Immature natural killer cell (primary cell): ENCODE results near the gene REG4. TPM values are rescaled to one million over a fixed set of nuclear protein-coding genes. Genes with fewer than 3 reads are reported as not detected.
"Not testable (repeated sequence)": the region's sequence is repeated elsewhere in the genome, so short reads cannot be mapped to it uniquely, and the experiment has no call there.

Experiments
- DNase-seq, 3 donors: peaks; one replicate each; pipeline ENCODE4 v3.0.0; 2022; ENCODE audit warnings: mixed read lengths in 1 of 3
- H3K27ac Mint-ChIP-seq, 6 donors: one replicate each; pipeline ENCODE4 v1.8.0; 2020; ENCODE audit warnings: mixed read lengths in 6 of 6, mild to moderate bottlenecking in 5 of 6, inconsistent platforms in 4 of 6, moderate library complexity in 3 of 6
- H3K27me3 Mint-ChIP-seq, 3 donors: one replicate each; pipeline ENCODE4 v1.8.0; 2020 to 2021; ENCODE audit warnings: low read depth in 3 of 3, mild to moderate bottlenecking in 3 of 3, mixed read lengths in 3 of 3, moderate library complexity in 3 of 3, inconsistent platforms in 1 of 3
- H3K36me3 Mint-ChIP-seq, 3 donors: one replicate each; pipeline ENCODE4 v1.8.0; 2020; ENCODE audit warnings: mixed read lengths in 3 of 3, inconsistent platforms in 2 of 3, mild to moderate bottlenecking in 2 of 3
- H3K4me1 Mint-ChIP-seq, 2 donors: one replicate each; pipeline ENCODE4 v1.8.0; 2020; ENCODE audit warnings: inconsistent platforms in 2 of 2, mild to moderate bottlenecking in 2 of 2, mixed read lengths in 2 of 2, moderate library complexity in 1 of 2
- H3K4me3 Mint-ChIP-seq, 5 donors: one replicate each; pipeline ENCODE4 v1.8.0; 2020; ENCODE audit warnings: mild to moderate bottlenecking in 5 of 5, mixed read lengths in 5 of 5, inconsistent platforms in 3 of 5, moderate library complexity in 3 of 5
- H3K9me3 Mint-ChIP-seq, 6 donors: one replicate each; pipeline ENCODE4 v1.8.0; 2020; ENCODE audit warnings: mild to moderate bottlenecking in 6 of 6, mixed read lengths in 6 of 6, inconsistent platforms in 4 of 6, moderate library complexity in 3 of 6
- polyA plus RNA-seq, 3 donors: library from polyadenylated mRNA; unstranded; fragments of 300-500 nt; fragmentation: Illumina TruSeq; gene quantifications; one replicate each; pipeline ENCODE4 v1.2.3, GENCODE V29; 2021

Gene REG4
- polyA plus RNA-seq, 3 donors from 2014 or later, result not detected

DNA sequence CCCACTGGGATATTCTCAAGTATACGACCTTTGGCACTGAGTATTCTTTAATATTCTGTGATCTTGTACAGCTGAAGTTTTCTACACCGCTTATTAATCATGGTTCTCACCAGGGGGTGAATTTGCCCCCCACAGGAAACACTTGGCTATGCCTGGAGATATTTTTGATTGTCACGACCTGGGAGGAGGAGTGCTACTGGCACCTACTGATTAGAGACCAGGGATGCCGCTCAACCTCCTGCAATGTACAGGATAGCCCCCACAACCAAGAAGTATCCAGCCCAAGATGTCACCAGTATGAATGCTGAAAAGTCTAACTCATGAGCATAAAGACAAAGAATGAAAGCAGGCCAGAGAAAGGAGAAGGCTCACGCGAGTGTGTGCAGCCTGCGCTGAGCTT is 13.7 kb downstream of the REG4 start:
- Mint-ChIP-seq H3K4me3 (no peak overlapping the region), H3K27ac (no peak overlapping the region)
- no peak for DNase-seq

DNA sequence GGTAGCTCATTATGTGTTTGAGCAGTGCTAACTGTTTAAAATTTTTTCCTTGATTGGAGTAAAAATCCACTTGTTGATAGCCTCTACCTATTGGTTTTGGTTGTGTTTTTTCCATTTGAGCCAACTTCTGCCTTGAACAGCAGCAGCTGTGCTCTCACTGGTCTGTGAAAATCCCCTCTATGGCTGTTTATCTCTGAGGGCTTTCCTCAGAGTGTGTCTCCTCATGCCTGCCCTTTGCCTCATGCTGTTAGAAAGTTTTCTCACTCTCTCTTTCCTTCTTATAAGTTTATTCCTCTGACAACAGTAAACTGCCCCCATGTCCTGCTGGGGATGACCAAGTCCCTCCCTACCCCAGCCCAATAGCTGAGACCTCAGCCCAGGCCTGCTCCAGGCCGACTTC is 14.1 kb downstream of the REG4 start:
- H3K36me3 Mint-ChIP-seq, result no peaks in the 10 kb centered on the region
- H3K27ac Mint-ChIP-seq, result no peak overlapping the region
- H3K9me3 Mint-ChIP-seq, result no peaks in the 10 kb centered on the region
- H3K4me1 Mint-ChIP-seq, result no peaks in the 10 kb centered on the region
- H3K27me3 Mint-ChIP-seq, result peaks cover 0 to 5% (median 0%) of the 10 kb centered on the region in 3 donors
- DNase-seq, result no peak
- no peak overlapping the region for H3K4me3 Mint-ChIP-seq

More for the DNA sequence above, 13.7 kb downstream of the REG4 start:
- H3K9me3 Mint-ChIP-seq, result no peaks in the 10 kb centered on the region
- H3K36me3 Mint-ChIP-seq, result no peaks in the 10 kb centered on the region
- no peaks in the 10 kb centered on the region for H3K4me1 Mint-ChIP-seq
- H3K27me3 Mint-ChIP-seq, result peaks cover 0 to 4% (median 0%) of the 10 kb centered on the region in 3 donors

DNA sequence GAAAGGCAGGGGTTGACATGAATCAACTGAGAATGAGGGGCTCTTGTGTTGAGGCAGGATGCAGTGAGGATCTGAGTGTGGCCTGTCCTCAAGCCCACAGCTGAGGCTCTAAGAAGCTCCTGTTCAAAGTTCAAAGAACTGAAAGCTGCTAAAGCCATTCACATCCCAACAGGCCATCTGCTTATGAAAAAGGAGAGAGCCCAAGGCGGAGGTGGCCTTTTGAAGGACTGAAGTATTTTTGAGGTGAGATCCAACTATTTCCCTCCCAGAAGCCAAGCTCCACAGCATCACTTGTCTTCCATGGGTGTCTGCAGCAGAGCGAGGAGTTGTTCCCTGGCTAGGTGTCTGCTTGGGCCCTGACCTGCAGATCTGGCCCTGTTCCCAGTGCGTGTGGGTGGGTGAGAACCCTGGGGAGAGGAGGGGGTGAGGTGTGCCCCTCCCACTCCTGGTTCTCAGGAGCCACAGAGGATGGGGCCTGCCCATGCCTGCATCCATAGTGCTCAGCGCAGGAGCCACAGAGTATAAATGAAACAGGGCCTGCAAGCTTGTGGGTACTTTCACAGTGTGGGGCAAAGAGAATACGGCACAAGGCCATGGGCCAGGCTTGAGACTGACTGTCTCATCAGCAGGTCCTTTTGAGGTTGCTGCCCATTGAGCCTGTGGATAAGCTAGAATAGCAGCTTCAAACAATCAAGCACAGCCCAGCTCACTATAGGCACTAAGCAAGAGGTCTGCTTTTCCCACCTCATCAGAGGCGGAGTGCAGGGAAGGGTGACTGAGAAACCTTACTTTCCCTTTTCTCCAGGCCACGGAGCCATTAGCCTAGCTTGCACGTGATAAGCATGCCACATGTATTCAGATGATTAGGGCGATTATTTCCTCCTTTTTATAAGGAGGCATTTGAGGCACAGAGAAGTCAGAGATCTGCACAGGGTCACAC is 15.7 kb downstream of the REG4 start:
- Mint-ChIP-seq H3K36me3 (no peaks in the 10 kb centered on the region), H3K27ac (no peak overlapping the region), H3K4me1 (no peaks in the 10 kb centered on the region), H3K9me3 (no peaks in the 10 kb centered on the region), H3K27me3 (peaks cover 0 to 5% (median 4%) of the 10 kb centered on the region in 3 donors), H3K4me3 (no peak overlapping the region)
- no peak for DNase-seq

DNA sequence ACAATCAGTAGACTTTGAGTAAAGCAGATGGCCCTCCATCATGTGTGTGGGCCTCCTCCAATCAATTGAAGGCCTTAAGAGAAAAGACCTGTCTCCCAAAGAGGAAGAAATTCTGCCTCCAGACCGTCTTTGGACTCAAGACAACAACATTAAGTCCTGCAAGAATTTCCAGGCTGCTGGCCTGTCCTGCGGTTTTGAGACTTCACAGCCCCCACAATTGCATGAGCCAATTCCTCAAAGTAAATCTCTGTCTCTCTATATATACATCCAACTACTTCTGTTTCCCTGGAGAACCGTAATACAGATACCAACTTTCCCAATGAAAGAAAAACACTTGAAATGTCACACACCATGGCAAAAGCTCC is 16.4 kb downstream of the REG4 start:
- H3K9me3 Mint-ChIP-seq, result no peaks in the 10 kb centered on the region
- H3K4me3 Mint-ChIP-seq, result no peak overlapping the region
- H3K36me3 Mint-ChIP-seq, result no peaks in the 10 kb centered on the region
- H3K27me3 Mint-ChIP-seq, result peaks cover 0 to 5% (median 4%) of the 10 kb centered on the region in 3 donors
- H3K27ac Mint-ChIP-seq, result no peak overlapping the region
- H3K4me1 Mint-ChIP-seq, result no peaks in the 10 kb centered on the region
- DNase-seq, result no peak

DNA sequence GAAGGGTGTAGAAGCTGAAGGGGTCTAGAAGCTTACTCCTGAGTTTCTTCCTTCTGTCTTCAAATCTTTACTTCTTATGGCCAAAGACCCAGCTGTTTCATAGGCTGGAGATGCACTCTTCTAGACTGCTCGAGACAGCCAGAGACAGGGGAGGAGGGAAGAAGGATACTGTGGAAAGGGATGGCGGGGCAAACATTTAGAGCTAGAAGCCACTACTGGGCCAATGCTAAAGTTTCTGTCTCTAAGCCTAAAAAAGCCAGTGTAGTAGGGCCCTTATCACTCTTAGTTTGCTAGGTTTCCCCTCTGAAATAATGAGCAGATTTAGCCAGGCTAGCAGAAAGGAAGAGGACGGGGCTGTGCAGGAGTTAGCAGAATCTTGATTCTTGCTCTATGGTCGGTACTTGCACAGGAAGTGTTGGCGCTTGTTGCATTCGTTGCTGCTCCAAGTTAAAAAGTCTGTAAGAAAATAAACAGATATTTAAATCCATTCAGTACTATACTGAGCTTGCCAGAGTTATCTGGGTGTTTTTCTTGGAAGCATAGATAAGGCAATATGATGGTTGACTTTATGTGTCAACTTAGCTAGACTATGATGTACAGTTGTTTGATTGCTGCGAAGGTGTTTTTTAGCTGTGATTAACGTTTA is 16.9 kb downstream of the REG4 start:
- Mint-ChIP-seq H3K4me1 (no peaks in the 10 kb centered on the region), H3K9me3 (peaks cover 0 to 1% (median 0%) of the 10 kb centered on the region in 6 donors), H3K4me3 (no peak overlapping the region), H3K27ac (no peak overlapping the region), H3K27me3 (peaks cover 0 to 10% (median 5%) of the 10 kb centered on the region in 3 donors), H3K36me3 (no peaks in the 10 kb centered on the region)
- DNase-seq, result no peak

DNA sequence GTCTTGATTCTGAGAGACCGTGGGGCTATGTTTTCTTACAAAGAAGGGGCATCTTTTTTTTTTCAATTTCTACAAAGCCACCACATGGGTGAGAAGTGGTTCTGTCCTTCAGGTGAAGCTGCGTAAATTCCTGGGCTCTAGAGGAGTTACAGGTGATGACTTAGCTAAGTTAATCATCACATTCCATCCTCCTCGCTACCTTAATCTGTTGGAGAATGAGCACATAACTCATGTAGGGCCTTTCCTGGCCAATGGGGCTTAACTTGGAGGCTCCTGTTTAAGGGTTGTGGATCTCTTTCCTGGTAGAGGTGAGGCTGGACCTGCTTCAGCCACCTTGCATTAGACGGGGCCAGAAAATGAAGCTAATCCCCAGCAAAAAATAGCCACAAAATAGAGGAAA is 19.9 kb downstream of the REG4 start:
- no peak for DNase-seq
- Mint-ChIP-seq H3K4me3 (no peak overlapping the region), H3K27ac (no peak overlapping the region), H3K27me3 (peaks cover 0 to 10% (median 5%) of the 10 kb centered on the region in 3 donors), H3K36me3 (no peaks in the 10 kb centered on the region), H3K9me3 (peaks cover 0 to 3% (median 0%) of the 10 kb centered on the region in 6 donors), H3K4me1 (no peaks in the 10 kb centered on the region)

DNA sequence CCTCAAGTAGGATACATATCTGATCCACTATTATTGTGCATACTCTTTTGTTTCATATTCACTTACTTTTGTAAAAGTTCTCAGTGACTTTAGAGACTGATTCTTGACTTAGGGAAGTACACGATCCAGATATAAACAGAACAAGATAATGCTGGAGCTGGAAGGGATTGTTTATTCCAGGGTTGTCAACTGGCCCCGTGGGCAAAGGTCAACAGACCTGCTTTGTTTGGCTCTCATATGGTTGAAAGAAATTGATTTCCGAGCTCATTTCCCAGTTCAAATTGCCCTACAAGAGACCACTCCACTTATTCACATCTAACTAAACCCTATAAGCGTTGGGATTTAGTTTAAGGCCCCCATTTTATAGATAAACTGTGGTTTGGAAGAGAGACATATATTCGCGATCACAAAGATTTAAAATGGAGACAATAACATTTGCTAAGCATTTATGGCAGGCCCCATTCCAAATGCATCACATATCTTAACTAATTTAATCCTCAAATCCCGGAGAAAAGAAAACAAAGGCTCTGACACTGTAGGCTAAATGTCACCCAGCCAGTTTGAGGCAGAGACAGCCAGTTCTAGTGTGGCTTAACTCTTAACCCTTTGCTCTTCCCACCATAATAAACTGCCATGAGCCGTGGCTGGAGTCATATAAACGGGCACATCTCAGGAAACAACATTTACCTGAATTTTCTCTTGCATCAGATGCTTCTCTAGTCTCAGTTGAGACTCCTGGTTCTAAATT is 20.6 kb downstream of the REG4 start:
- Mint-ChIP-seq H3K4me1 (no peaks in the 10 kb centered on the region), H3K27ac (no peak overlapping the region), H3K27me3 (peaks cover 0 to 10% (median 5%) of the 10 kb centered on the region in 3 donors), H3K9me3 (peaks cover 0 to 3% (median 0%) of the 10 kb centered on the region in 6 donors), H3K36me3 (no peaks in the 10 kb centered on the region), H3K4me3 (no peak overlapping the region)
- no peak for DNase-seq

DNA sequence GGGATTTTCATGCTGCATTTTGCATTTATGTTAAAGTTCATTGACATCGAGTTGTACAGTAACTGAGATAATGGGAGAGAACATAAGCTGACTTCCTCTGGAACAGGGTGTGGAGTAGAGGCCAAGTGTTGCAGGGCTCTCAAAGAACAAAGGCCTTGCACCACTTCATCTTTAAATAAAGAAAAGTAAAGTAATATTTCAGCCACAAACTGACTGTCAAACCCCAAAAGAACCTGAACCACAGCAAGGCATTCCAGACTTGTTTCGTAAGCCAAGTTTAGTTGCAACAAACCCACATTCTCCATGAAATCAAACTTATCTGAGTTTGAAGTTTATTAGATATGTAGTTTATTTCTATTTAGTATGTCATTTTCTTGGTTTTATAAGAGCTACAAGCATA is 23.5 kb downstream of the REG4 start:
- no peaks in the 10 kb centered on the region for H3K36me3 Mint-ChIP-seq
- peaks cover 0 to 3% (median 0%) of the 10 kb centered on the region in 6 donors for H3K9me3 Mint-ChIP-seq
- no peak overlapping the region for H3K27ac Mint-ChIP-seq
- peaks cover 0 to 13% (median 5%) of the 10 kb centered on the region in 3 donors for H3K27me3 Mint-ChIP-seq
- DNase-seq, result no peak
- H3K4me1 Mint-ChIP-seq, result no peaks in the 10 kb centered on the region
- no peak overlapping the region for H3K4me3 Mint-ChIP-seq

DNA sequence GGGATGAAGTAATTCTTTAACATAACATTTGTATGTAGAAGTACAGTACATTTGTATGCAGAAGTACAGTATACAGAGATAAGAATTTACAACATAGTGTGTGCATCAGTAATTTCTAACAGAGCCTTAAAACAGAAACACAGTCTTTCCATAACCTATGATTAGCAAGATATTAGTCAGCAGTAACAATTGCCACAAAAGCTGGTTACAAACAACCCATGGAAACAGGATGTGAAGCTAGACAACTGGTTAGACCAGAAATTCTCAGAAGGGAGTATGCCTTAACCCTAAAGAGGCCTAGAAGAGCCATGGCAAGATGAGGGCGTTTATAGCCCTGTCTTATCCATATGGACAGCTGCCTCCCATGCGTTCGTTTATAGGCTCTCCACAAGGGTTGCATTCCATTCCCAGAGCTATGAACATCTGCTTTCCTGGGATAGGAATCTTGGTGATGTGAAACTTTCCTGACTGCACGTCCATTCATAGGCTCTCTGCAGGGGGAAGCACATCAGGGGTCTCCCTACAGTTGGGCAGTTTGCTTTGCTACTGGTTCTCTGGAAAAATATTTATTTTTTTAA is 24.7 kb downstream of the REG4 start:
- H3K36me3 Mint-ChIP-seq, H3K27ac Mint-ChIP-seq, H3K4me1 Mint-ChIP-seq, H3K9me3 Mint-ChIP-seq, DNase-seq, H3K4me3 Mint-ChIP-seq: not testable (repeated sequence)
- peaks cover 2 to 13% (median 5%) of the 10 kb centered on the region in 3 donors for H3K27me3 Mint-ChIP-seq

DNA sequence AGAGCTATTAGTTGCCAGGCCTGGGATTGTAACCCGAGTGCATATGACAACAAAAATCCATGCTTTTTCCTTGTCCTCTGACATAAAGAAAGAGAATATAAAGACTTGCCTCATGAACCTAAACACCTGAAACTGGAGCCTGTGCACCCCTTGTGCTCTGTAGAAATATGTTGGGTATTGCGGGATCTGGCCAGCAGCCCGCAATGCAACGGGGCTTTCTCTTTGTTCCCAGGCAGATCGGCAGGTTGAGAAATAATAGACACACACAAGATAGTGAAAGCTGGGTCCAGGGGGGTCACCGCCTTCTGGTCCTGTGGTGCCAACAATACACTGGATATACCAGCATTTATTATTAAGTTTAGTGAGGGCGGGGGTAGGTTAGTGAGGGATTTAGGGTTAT is 25.2 kb downstream of the REG4 start:
- H3K4me3 Mint-ChIP-seq, DNase-seq, H3K4me1 Mint-ChIP-seq, H3K9me3 Mint-ChIP-seq, H3K36me3 Mint-ChIP-seq, H3K27ac Mint-ChIP-seq: not testable (repeated sequence)
- peaks cover 2 to 13% (median 5%) of the 10 kb centered on the region in 3 donors for H3K27me3 Mint-ChIP-seq

DNA sequence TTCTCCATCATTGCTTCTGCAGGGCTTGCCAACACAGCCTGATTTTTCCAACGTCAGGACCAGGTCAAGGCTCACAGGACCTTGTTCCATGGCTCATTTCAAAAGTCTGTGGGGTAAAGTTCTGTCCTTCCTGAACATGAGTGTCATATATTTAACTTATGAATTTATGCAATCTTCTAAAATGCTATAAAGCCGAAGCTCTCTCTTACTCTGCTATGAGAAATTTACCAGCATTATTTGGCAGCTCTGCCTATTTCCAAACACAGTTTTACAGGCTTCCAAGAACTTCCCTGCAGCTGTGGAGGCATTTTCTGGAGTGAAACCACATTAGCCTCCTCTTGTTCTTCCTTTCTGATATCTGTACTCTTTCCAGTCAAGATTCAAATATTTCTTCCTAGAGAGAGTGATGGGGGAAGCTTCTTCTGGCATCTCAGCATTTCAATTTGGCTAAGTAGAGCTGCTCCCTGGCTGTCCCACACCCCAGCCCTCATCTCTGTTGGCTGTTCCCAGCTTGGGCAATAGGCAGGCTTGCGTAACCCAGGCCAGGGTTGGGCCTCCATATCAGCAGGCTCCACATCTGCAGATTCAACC is 27.0 kb downstream of the REG4 start:
- no peak for DNase-seq
- no peaks in the 10 kb centered on the region for H3K36me3 Mint-ChIP-seq
- no peaks in the 10 kb centered on the region for H3K4me1 Mint-ChIP-seq
- no peak overlapping the region for H3K4me3 Mint-ChIP-seq
- H3K9me3 Mint-ChIP-seq, result peaks cover 0 to 1% (median 0%) of the 10 kb centered on the region in 6 donors
- H3K27me3 Mint-ChIP-seq, result peaks cover 2 to 7% (median 4%) of the 10 kb centered on the region in 3 donors
- no peak overlapping the region for H3K27ac Mint-ChIP-seq

DNA sequence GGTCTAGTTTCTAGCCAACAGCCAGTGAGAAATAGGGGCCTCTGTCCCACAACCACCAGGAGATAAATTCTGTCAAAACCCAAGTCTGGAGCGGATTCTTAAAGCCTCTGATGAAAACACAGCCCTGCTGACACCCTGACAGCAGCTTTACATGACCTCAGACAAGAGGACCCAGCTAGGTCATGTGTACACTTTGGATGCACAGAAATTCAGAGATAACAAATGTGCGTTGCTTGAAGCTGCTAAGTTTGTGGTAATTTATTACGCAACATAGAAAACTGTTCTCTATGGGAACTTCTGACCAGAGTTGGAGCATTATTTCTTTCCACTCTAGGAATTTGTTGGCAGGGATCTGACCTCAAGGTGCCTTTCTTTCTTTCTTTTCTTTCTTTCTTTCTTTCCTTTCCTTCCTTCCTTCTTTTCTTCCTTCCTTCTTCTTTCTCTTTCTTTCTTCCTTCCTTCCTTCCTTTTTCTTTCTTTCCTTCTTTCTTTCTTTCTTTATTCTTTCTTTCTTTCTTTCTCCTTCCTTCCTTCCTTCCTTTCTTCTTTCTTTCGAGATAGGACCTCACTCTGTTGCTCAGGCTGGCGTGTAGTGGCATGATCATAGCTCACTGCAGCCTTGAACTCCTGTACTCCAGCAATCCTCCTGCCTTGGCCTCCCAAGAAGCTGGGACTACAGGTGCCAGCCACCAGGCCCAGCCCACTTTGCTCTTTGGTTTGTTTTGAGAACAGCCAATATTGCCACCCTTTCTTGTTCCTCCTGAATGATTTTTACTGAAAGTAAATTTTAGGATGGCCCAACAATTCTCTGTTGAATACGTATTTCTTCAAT is 27.7 kb downstream of the REG4 start:
- H3K27me3 Mint-ChIP-seq, result peaks cover 2 to 7% (median 4%) of the 10 kb centered on the region in 3 donors
- DNase-seq, result no peak
- H3K9me3 Mint-ChIP-seq, result no peaks in the 10 kb centered on the region
- H3K4me3 Mint-ChIP-seq, result no peak overlapping the region
- H3K36me3 Mint-ChIP-seq, result no peaks in the 10 kb centered on the region
- no peak overlapping the region for H3K27ac Mint-ChIP-seq
- H3K4me1 Mint-ChIP-seq, result no peaks in the 10 kb centered on the region
